Cardiac fibroblast (primary cell): ENCODE measurements around the gene HEPACAM.

Experiments
- DNase-seq, 2 donors: peaks; one replicate each; pipeline versions ENCODE4 v3.0.0 to v3.0.0-alpha.2; 2010; ENCODE audit warnings: low read depth in 2 of 2
- H3K4me3 ChIP-seq, 2 donors: replicated peaks in 1 of 2; 1 replicate in 1 of 2; 2 replicates in 1 of 2; pipeline ENCODE4 v1.5.1; 2011; ENCODE audit warnings: low read depth in 2 of 2, low read length in 2 of 2, mild to moderate bottlenecking in 2 of 2, moderate library complexity in 1 of 2
- TF ChIP-seq, protein P1 (sequence below): IDR thresholded peaks from one replicate; pipeline ENCODE4 v1.5.1; 2011; ENCODE audit warnings: low read depth, mild to moderate bottlenecking, low read length, inconsistent platforms

HEPACAM gene

DNA sequence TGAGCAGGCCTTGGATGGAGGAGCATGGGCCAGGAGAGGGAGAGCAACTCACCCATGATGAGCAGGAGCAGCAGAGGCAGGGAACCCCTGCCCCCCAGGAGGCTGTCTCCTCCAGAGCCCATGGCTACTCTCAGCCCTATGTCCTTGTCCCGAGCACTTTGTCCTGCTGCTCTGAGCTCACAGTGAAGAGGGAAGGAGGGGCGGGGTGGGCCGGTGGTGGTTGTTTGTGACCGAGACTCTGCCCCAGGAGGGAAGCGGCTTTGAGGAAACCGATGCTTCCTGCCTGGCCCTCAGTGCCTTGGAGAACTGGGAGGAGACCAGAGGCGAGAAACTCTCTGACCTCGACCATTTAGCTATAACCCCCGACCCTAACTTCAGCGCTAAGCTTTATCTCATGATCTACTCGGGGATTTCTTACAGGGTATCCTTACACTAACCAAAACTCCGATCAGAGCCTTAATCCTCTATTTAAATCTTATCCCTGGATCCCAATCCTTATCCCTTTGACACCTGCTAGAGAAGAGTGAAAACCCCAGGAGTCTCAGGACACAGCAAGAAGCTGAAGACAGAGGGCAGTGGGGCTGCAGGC, 38.1 kb downstream of the HEPACAM start, which contains the start of gene ROBO4:
Gene ROBO4 (minus strand): TSS at position 192 of the 589 bp plus-strand sequence. CDS start 70 bp downstream, at position 122.
- DNase-seq = peak in 1 of 2 donors; percentile 40
- peak within 1 kb of the TSS in 1 of 2 donors; percentile 26 for H3K4me3 ChIP-seq
- TF ChIP-seq, protein P1, sequence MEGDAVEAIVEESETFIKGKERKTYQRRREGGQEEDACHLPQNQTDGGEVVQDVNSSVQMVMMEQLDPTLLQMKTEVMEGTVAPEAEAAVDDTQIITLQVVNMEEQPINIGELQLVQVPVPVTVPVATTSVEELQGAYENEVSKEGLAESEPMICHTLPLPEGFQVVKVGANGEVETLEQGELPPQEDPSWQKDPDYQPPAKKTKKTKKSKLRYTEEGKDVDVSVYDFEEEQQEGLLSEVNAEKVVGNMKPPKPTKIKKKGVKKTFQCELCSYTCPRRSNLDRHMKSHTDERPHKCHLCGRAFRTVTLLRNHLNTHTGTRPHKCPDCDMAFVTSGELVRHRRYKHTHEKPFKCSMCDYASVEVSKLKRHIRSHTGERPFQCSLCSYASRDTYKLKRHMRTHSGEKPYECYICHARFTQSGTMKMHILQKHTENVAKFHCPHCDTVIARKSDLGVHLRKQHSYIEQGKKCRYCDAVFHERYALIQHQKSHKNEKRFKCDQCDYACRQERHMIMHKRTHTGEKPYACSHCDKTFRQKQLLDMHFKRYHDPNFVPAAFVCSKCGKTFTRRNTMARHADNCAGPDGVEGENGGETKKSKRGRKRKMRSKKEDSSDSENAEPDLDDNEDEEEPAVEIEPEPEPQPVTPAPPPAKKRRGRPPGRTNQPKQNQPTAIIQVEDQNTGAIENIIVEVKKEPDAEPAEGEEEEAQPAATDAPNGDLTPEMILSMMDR = peak; percentile 33

DNA sequence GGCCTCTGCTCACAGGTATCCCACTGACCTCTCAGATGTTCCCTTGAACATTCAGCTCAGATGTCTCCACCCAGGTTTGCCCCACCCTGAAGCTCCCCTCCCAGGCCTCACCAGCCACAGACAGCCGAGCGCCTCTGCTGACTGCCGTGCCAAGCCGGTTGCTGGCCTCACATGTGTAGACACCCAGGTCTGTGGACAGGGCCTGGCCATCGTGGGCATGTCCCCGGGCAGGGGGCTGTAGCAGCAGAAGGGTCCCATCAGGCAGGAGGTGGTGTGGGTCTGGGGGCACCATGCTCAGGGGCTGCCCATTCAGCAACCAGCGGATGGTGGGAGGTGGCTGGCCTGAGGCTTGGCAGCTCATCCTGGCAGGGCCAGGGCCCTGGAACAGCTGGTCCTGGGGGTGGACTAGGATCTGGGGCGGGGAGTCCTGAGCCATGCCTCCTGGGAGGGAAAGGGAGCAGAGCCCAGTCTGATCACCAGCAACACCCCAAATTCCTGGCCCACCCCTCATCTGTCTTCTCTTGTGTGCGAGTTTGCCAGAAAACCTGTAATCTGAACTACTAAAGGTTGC, 38.9 kb downstream of the HEPACAM start:
- peak in 1 of 2 donors; percentile 54 for DNase-seq
- TF ChIP-seq, protein P1 = no peak
- H3K4me3 ChIP-seq = peak overlapping the region in 1 of 2 donors; percentile 26

DNA sequence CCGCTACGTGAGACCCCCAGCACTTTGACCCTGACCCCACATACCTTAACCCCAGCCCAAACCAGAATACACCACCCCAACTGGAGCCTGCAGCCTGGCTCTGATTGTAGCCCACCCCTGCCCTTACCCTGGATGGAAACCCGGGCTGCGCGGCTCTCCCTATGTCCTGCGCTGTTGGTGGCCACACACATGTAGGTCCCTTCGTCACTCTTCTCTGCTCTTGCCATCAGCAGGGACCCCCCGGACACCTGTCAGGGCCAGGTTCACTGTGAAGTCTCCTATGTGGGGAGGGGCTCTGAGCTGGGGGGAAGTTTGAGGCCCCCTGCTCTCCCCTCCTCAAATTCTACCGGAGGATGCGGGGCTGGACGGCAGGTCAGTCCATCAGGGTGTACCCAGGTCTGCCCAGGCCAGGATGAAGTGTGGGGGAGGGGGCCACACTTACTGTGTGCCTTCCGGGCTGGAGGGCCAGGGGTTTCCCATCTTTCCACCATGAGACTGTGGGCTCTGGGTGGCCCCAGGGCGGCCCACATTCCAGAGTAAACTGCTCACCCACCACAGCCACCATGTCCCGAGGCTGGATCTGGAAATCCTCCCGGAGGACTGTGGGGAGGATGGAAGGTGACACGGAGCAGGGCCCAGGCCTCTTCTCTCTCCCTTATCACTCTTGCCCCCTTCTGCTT, 39.6 kb downstream of the HEPACAM start:
- TF ChIP-seq, protein P1 = no peak
- no peak for DNase-seq

DNA sequence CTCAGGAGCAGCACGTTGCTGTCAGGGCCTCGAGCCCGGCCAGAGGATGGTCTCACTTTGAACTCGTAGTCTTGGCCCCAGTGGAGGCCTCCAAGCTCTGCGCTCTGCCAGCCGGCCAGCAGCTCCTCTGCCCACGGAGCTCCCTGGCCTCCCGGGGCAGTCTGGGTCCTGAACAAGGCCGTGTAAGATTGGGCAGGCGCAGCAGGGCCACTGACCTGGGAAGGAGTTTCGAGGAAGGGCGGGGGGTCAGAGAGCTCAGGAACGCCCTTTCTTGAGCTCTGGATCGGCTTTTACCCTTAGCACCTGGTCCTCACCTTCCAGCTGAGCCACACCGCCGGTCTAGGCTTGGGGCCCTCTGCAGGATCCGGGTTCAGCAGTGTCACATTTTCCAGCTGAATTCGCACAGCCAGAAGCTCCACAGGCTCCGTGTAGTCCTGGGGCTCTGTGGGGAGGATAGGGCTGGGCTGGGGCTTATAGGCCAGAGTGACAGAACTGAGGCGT, 40.3 kb downstream of the HEPACAM start:
- TF ChIP-seq, protein P1 = no peak
- no peak overlapping the region for H3K4me3 ChIP-seq
- no peak for DNase-seq

More for the DNA sequence above, 39.6 kb downstream of the HEPACAM start:
- no peak overlapping the region for H3K4me3 ChIP-seq

DNA sequence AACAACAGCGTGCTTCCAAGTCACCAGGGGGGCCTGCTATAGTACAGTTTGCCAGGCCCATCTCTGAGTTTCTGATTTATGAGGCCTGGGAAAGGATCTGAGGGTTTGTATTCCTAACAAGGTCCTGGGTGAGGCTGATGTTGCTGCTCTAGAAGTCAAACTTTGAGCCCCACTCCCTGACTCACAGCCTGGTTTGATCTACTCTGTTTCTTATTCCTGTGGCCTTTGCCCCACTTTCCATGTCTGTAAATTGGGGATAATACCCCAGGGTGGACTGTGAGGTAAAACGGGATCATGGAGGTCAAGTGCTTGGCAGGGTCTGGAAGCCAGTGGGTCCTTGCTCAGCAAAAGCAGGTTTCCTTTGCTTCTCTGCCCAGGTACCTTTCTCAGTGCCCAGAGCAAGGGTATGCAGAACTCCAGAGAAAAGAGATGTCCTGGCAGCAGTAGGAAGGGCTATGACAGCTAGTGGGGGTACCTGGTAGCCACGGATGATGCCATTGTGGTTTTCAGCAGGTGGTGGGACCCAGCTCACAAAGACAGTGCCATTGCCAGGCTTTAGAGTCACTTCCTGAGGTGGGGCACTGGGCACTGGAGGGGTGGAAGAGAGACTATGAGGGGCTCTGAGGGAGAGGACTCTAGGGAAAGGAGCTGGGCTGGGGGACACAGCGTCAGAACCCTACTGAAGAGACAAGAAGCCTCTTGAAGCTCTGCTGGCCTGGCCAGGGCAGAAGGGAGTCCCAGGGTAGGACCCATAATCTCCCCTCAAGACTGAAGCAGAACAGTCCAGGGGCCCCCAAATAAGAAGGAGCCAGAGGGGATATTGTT, 41.0 kb downstream of the HEPACAM start:
- H3K4me3 ChIP-seq = no peak overlapping the region
- TF ChIP-seq, protein P1 = no peak
- DNase-seq = no peak

DNA sequence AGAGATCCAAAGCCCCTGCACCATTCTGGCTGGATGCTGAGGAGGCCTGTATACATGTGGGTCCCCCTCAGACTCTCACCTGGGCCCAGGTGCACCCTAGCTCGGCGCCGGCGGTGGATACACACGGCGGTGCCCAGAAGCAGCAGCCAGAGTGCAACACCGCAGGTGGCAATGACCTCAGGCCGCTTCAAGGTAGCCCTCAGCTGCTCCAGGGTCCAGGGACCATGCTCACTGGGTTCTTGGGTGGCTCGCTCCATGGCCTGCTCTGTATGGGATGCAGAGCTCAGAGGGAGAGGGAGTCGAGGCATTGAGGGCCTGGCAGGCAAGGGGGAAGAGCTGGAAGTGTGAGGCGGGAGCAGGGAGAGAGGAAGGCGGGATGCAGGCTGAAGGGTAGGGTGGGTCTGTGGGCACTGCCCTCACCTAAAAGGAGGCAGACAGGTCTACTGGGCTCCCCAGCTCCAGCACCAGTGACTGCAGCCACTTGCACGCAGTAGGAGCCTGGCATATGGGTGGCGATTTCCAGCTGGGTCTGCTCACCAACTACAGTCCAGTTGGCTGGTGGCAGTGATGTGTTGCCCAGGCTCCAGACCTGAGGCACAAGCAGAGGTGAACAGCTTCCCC, 42.0 kb downstream of the HEPACAM start:
- DNase-seq = no peak
- TF ChIP-seq, protein P1 = no peak
- H3K4me3 ChIP-seq = no peak overlapping the region
